Putamen (tissue), 1 donor: ENCODE results near the gene DEXI.
"Not testable (repeated sequence)": the region's sequence is repeated elsewhere in the genome, so short reads cannot be mapped to it uniquely, and the experiment has no call there.

Source experiments
- DNase-seq: peaks from one replicate; pipeline ENCODE4 v3.0.0-alpha.2; 2016; ENCODE audit warnings: low spot score

DEXI gene

DNA sequence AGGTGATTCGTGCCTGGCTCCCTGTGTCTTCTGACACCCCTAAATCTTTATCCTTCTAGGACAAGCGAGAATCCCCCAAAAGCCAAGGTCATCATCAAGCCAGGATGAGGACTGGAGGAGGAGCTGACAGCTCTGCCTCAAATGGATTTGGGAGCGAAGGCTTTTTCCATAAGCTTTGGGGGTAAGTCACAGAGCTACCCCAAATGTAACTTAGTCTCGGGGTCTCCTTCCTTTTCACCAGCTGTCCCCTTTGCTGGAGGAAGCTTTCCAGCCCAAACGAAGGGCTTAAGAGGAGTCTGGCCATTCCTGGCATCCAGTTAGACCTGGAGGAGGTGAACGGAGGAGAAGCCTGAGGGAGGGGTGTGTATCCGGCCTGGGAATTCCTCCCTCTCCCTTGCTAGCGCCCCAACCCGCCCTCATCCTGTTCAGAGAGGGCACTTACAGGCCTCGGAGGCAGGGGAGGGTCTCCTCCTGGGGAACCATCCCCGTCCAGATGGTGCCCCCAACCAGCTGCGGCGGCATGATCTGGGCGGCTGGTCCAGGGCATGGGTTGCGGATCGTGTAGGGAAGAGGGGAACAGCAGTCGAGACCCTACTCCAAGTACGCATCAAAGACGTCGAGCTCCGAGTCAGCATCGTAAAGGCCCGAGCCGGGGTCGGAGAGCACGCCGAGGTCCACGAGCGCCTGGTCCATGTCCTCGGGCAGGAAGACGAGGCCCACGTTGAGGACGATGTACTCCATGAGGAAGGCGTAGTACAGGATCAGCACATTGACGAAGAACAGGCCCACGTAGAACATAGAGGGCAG lies 938 bp downstream of the DEXI start:
- no peak for DNase-seq

DNA sequence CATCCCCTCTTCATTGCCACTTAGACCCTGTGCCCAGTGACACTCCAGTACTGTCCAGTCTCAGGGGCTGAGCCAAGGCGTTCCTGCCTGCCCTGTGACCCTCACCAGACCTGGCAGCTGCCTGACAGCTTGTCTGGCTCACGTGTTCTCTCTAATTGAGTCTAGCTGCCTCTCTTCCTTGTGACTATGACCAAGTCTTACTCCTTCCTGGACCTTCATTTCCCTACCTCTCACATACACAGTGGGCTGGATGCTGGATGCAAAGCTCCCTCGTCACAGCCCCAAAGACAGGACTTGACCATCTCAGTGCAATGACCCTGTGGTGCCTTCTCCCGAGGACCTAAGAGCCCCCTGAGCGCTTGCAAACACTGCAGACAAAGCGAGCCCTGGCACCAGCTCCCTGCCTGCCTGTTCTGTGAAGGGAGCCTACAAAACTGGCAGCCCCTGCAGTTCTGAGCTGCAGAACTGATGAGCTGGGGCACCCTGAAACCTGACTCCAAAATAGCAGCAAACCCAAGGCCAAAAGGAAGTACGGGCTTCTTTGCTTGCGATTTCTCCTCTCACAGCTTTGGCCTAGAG lies 1.7 kb downstream of the DEXI start:
- no peak for DNase-seq

- DNase-seq: no peak
Observed at GRCh38 chr16:10939649-10940234, 2.5 kb downstream of the DEXI start.

- DNase-seq: no peak
Observed at GRCh38 chr16:10938796-10939648, 3.2 kb downstream of the DEXI start.

DNA sequence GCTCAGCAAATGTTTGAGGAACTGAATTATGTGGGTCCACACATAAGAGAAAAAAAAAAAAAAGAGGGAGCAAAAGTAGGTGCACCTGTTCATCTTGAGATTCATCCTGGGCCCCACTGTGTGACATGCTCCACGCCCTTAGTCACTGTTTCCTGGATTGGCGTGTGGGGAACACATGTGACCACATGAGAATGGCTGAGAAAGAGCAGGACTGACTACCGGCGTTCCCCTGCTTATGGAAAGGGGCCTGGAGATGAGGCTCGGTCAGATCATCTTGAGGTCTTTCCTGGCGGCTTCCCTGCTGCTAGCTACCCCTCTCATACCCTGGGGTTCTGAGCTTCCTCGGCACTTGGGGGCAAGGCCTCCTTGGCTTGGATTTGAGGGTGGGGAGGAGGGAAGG lies 3.9 kb downstream of the DEXI start:
- no peak for DNase-seq

DNA sequence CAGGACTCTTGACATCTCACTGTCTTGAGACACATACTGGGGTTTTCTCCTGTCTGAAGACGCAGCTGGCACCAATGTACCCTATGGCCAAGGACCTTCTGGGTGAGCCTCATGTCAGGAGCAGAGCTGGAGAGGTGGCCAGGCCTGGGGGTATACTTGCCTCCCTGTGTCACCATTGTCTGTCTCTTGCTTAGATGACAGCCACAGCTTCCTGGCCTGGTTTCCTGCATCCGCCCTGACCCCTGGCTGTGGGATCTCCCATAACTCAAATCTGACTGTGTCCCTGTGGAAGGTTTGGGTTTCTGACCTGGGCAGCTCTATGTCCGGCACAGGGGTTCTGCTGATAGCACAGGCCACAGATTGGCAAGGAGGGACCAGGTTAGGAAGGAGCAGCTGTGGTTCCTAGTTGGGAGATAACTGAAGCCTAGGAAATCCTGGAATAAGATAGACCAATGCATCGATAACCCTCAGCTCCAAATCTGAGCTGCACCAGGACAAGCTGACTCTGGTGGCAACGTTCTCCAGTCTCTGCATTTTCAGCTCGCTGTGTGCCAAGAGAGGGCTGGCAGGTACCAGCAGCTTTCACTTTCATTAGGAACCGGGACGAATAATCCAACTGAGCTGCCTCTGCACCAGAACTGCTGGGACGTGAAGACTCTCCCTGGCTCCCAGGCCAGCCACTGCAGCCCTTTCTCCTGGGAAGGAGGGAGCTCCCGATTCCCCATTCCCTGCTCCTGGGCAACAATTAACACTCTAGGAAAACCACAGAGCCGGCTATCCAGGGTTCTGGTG lies 5.0 kb downstream of the DEXI start:
- no peak for DNase-seq

GRCh38 chr16:10936272-10936984 lies 5.8 kb downstream of the DEXI start:
- DNase-seq: no peak

DNA sequence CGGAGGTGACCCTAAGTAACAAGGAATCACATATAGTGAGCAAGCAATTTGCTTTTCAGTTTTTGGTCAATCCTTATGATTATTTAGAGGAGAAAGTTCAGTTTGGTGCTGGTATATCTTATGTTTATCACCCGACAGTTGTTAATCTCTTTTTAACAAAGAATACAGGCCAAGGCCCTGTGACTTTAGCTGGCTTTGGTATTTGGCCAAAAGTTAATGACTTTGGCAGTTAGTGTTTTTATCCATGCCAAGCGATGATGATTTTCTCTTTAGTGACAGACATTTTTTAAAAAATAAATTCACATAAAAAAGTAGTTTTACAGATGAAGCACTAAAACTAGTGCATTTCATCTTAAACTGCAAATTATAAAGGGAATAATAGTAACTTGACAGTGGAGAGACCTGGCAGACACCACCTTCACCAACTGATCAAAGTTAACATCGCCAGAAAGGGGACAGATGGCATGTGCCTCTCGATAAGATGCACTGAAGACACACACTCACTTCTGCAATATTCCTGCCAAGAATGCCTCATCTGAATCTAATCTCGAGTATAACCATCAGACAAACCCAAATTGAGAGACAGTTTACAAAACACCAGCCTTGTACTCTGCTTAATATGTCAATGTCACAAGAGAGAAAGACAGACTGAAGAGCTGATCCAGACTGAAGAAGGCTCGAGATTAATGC lies 6.9 kb downstream of the DEXI start:
- DNase-seq: no peak

DNA sequence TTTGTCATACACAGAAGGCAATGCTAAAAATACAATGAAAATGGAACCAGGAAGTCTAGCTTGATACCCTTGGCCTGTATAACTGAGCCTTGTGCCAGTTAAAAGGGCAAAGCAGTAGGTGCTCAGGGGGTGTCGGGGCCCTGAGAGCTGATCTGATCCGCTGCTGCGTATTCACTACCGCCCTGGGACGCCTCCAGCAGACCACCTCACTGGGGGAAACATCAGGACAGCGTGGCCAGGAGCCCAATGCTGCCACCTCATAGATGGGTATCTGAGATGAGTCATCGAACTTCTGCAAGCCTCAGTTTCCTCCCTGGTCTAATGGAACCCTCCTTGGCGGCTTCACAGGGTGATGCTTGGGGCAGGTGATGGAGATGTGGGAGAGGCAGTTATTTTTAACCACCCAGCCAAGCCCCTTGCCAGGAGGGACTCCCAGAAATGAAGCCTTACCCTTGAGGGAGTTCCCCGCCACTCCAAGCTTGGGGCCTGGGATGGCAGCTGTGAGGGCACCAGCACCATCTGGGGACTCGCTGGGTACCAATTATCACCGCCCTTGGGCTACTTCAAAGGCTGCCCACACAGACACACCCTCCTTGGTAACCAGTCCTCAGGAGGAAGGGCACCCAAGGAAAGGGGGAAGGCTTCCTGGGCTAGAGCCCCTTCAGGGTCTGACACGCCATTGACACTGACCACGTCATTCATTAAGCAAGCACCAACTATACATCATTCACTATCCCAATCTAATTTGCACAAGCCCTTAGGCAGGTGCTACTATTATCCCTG lies 7.8 kb downstream of the DEXI start:
- no peak for DNase-seq

DNA sequence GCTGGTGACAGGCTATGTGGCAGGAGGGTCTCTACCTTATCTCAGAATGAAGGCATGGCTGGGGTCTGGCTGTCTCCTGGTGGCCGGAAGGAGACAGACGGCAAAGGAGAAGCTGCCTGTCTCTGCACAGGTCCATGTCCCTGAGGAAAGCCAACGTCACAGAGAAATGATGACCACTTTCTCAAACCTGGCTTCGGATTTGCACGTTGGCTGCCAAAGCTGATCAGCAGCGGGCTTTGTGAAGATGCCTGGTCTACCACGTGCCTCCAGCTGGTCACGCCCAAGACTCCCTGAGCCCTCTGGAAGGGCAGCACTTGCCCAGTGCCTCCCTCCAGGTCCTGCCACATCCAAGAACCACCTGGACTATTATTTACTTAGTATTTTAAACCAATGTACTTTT lies 8.4 kb downstream of the DEXI start:
- no peak for DNase-seq

DNA sequence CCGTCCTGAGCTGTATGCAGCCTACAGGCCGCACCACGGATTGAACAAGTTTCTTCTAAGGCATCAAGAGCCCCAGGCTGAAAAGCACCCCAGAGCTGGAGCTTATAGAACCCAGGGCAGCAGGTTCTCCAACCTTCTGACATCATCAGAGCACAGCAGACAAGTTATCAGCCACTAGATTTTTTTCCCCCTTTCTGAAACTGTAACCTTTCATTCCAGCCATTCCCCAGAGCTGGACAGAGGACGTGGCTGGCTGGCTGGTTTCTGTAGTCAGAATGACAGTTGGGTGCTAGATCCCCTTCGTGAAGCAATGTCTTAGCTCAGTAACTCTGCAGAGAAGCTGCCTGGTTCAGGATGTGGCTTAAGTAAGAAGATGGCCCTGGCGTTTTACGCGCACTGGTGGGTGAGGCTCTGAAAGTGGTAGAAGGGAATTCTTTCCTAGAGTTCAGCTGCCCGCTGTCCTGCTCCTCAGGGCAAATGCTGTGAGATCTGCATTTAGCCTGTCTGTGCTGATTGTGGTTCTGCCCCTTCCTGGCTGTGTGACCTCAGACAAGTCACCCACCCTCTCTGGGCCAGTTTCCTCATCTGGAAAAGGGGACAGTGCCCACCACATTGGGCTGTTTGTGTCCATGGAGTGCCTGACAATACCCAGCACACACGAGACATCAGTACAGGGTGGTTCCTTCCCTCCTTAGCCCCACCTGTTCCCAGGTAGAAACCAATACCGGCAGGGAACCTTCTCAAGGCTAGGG lies 9.1 kb downstream of the DEXI start:
- no peak for DNase-seq

DNA sequence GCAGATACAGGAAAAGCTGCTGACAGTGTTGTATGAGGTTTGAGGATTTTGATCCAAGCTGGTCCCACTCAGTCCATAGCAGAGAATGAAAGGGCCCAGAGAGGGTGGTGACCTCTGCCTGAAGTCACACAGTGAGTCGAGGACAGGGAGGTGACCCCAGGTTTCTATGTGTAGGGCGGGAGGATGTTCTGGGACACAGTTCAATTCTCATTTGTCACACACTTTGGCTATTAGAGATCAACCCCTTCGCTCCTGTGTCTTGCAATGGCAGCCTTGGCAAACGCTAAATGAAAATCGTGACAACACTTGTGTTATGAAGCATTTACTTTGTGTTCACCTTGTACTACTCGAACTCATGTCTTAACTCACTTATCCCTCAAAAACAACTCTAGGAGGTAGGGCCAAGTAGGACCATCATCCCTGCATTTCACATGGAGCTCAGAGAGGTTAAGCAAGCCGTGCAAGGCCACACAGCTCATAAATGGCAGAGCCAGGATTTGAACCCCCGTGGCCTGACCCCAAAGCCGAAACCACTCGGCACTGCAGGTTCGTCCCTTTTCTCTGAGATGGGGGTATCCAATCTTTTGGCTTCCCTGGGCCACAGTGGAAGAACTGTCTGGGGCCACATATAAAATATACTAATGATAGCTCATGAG lies 10.2 kb downstream of the DEXI start:
- DNase-seq: no peak

- DNase-seq: no peak
Observed at GRCh38 chr16:10931134-10931533, 11.1 kb downstream of the DEXI start.

- no peak for DNase-seq
Observed at GRCh38 chr16:10930755-10931093, 11.5 kb downstream of the DEXI start.

- no peak for DNase-seq
Observed at GRCh38 chr16:10929853-10930754, 12.2 kb downstream of the DEXI start.

GRCh38 chr16:10929097-10929496 lies 13.2 kb downstream of the DEXI start:
- not testable (repeated sequence) for DNase-seq

DNA sequence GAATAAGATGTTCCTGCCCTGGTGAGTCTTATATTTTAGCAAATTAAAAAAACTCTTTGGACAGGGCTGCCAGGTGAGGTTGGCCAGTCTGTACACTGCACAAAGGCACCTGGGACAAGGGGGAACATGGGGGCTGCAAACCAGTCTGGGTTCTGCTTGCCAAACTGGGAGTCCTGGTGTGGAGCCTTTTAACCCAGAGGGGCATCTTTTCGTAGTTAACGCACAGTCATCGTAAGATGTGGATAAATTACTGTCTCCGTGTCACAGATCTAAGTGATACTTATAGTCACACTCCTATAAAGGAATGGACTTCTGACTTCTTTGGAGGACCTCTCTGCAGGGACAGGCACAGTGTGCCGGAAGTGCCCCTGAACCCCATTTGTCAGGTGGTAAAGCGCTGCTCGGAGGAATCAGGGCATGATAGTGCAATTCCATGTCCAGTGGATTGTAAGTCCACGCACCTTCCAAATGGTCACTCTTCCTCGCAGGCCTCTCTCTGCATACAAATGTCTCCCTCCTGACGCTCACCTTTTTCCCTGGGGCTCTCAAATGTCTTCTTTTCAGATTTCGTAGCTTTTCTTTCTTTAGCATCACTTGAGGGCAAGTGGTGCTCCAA lies 14.7 kb downstream of the DEXI start:
- no peak for DNase-seq
